Left colon (tissue), 2 donors: ENCODE data around the gene HAO1. TPM values are rescaled to one million over a fixed set of nuclear protein-coding genes. Genes with fewer than 3 reads are reported as not detected.
"Not testable (repeated sequence)": the region's sequence is repeated elsewhere in the genome, so short reads cannot be mapped to it uniquely, and the experiment has no call there.

Experiments
- ATAC-seq: fragments of 200-7000 bp; cut with Tn5 transposase; one replicate; pipeline ENCODE4 v1.9.1; 2020; ENCODE audit warnings: mild to moderate bottlenecking, moderate library complexity
- DNase-seq, 2 donors: peaks; one replicate each; pipeline ENCODE4 v3.0.0-alpha.2; 2020
- intact Hi-C, 2 donors: fragments of 100-400 bp; cut with DNase I in 1 of 2; cut with micrococcal nuclease in 1 of 2; formaldehyde crosslinking; loops; one replicate each; pipeline versions ENCODE4 v1.11.2 to v1.14.0; 2022; cut with DNase I, micrococcal nuclease
- total RNA-seq, 2 donors: library from RNA; stranded (reverse); fragmentation: NEBNext Ultra II Directional; extraction: Animal tissue kit (Norgen Biotek cat#: 25700); gene quantifications; one replicate each; pipeline ENCODE4 v1.2.1, GENCODE V29; 2021
- donor health status: DM: no; HTN: no; CAD: no.
- donor health status: DM: yes; HTN: yes; CAD: no.

The HAO1 gene
- total RNA-seq, 2 donors from 2014 or later, result not detected

DNA sequence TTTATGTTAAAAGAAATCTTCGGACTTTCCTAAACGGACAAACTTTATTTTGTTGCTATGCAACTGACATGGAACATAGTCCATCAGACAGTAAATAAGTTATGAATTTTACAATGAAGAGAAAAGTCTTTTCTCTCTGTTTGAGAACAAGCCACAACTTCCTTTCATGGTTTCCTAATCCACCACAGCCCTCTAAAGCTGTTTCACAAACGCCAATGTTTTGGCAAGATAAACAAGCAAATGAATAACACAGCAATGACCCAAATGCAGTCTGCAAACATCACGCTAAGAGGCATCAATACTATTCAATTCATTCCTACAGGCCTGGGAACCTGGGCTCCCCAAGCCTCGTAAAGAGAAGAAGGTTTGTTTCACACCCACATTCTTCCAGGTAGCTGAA, 60.4 kb downstream of the HAO1 start:
- intact Hi-C loops, result no loop called here
- ATAC-seq (no peak), DNase-seq (no peak)

DNA sequence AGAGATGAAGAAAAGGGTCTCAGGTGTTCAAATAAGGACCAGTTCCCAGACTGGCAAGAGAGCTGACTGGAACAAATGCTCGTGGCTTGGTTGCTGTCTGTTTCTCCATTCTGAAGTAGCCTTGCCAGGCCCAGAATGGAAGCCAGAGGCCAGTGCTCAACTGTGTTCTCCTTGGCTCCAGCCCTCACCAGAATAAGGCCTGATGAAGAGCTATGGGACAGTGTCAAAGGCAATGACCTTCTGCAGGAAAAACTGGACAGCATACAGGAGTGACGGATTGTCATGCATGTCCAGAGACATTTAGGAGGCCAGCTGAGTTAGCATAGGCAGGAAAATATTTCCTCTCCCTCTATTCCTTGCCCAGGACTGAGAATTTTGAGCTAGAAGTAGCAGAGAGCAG, 72.2 kb downstream of the HAO1 start:
- intact Hi-C loops, result loop anchor here in 1 of 2 donors (10.0 kb wide), 1 partner anchor 1033 kb away; no protein-coding TSS in a partner anchor
- no peak for ATAC-seq
- no peak for DNase-seq

DNA sequence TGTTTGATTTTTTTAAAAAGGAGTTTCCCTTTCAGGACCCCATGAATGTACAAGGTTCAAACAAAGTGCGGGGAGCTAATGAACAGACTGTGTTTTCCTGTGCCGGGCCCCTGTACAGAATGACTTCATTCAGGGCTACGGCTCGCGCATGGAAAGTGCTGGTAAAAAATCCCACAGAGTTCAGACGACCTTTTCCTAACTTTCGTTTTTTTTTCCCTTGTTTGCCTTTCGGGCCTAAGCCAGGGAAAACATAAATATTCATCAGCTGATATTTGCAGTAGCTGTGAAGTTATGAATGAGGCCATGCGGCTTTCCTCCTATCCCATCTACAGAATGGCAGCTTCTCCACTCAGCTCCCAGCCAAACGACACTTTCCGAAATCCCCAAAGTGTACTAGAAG, 74.0 kb downstream of the HAO1 start:
- ATAC-seq (no peak), DNase-seq (no peak)
- intact Hi-C loops, result loop anchor here in 1 of 2 donors (10.0 kb wide), 1 partner anchor 1031 kb away; no protein-coding TSS in a partner anchor

DNA sequence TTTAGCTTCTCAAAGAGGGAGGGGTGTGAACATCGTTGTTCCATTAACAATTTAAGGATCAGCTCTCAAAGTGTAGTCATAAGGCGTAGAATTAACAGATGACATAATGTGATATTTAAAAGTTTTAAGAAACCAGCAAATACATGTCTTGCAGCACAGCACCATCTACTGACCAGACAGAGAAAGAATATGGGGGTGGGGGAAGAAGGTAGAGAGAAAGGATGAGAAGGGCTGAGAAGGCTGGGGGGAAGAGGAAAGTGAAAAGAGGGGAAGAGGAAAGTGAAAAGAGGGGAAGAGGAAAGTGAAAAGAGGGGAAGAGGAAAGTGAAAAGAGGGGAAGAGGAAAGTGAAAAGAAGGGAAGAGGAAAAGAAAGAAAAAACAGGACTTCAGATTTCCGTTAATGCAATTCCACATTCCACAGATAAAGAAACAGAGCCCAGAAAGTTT, 80.9 kb downstream of the HAO1 start:
- DNase-seq (no peak), ATAC-seq (no peak)
- intact Hi-C loops, result no loop called here

DNA sequence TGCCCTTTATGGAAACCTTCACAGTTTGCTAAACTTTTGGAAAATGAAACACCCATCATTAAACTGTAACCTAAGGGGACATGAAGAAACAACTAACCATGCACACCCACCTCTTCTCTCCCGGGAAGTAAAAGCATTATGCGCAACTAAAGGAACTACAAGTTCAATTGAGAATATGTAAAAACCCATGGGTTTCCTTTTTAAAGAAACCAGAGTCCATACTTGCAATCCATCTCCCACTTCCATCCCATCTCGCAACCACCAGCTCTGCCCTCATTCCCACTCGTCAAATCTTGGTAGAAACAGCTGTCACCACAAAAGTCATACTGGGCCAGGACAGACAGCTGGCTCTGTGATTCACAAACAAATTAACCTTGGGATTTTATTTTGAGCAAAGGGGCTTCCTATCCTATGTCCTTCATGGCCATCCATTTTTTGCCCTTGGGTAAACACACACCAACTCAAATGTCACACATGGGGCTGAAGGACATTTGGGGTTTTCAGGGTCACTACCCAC, 81.5 kb downstream of the HAO1 start:
- ATAC-seq, result no peak
- intact Hi-C loops, result no loop called here
- DNase-seq, result no peak

DNA sequence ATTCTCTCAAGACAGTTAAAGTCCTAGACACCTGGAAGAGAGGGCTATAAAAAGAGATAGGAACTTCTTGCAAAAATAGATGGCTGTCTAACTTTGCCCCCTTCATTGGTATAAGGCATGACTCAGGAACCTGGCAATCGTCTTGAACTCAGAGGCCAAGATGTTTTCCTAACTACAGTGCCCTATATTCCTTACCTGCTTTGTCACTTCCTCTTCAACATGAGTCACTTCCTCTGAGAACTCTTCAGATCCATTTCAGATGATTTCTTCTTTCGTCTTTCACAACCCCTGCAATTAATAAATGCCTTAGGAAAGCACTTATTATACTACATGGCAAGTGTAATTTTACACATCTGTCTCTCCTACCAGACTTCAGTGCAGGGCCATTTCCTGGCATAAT, 83.5 kb downstream of the HAO1 start:
- intact Hi-C loops, result no loop called here
- DNase-seq (no peak), ATAC-seq (no peak)

DNA sequence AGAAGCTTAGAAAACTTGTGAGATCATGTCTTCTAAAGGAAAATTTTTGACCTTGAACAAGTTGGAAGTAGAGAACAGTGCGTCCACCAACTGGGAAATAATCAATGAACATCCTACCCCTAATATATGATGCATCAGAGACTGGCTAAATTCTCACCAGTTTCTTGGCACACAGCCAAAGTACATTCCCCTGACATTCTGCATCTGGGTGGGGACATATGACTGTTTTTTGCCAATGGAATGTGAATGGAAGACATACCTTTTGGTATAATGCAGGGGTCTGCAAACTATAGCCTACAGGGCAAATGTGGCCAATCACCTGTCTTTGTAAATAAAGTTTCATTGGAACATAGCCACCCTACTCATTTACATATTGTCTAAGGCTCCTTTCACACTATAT, 84.7 kb downstream of the HAO1 start:
- ATAC-seq (no peak), DNase-seq (no peak)
- intact Hi-C loops, result no loop called here

DNA sequence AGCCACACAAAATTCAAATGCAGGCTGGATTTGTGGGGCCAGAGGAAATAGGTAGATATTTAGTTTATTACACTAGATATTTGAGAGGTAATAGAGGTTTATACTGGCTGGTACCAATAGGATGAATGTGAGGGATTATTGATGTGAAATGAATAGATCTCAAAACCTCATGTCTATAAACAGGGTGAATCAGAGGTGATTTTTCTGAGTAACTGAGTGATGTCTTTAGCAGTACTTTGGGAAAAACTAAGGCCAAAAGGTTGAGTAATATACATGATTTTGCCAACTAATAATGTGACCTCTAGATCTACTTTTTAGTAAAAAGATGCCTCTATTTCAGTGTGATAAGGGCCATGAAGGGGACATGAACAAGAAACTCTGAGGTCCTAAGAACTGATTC, 86.8 kb downstream of the HAO1 start:
- no peak for ATAC-seq
- no peak for DNase-seq
- intact Hi-C loops, result no loop called here

DNA sequence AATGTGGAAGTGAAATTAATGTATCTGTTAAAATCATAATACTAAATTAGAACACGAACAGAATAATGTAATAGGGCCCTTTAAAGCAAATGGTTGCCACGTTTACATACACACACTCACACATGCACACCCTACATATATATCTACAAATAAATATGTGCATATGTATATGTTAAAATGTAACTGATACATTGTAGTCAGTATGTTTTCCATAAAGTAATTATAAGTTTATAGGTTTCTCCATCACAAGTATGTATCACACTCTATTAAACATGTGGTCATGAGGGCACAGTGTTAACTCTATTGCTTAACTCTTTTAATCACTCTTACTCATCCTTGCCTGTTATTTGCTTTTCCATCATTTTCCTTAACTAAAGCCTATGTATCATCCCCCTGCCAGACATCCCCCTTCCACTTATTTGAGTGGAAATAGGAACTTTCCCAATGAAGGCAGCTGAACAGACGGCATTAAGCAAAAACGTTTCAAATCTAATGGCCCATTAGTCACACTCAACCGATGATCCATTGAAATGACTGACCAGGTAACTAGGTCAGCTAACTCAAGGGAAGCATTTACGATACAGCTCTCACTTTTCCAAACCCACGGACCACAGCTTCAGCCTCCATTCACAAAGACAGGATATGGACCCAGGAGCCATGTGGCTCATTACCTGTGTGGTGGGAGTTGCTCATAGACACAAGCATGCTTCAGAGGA, 89.3 kb downstream of the HAO1 start:
- ATAC-seq, result no peak
- no peak for DNase-seq
- intact Hi-C loops, result no loop called here

DNA sequence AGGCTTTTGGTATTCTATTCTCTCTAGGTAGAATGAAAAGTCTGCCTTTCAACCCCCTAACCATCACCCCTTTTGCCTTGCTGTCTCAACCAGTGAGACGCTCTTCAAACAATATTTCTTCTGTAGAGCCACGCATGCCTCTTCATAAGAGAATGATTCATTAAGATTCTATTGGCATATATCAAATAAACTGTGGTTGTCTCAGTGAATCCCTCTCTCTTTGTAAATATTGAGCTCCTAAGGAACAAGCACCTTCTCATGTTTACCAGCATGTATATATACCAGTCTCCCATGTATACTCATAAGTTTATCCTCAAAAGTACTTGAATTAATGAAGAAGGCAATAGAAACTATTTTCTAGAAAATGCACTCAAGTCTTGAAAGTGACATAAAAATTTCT, 90.6 kb downstream of the HAO1 start:
- ATAC-seq (no peak), DNase-seq (no peak)
- intact Hi-C loops, result no loop called here

DNA sequence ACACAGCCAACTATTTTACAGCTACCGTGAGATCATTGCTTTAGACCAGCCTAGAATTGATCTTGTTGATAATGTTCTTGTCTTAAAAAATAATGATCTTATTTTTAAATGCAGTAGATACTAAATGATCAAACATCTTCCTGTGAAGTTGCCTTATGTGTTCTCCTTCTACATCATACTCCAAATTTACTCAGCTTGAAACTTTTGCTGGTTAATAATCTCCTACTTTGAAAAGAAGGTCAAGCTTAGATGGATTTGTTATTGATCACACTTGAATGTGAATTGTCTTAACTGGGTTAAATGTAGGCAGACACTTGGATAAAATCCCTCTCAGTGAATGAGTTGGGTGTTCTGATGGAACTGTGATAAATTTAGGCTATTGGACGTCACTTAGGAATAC, 91.9 kb downstream of the HAO1 start:
- DNase-seq (no peak), ATAC-seq (no peak)
- intact Hi-C loops, result no loop called here

DNA sequence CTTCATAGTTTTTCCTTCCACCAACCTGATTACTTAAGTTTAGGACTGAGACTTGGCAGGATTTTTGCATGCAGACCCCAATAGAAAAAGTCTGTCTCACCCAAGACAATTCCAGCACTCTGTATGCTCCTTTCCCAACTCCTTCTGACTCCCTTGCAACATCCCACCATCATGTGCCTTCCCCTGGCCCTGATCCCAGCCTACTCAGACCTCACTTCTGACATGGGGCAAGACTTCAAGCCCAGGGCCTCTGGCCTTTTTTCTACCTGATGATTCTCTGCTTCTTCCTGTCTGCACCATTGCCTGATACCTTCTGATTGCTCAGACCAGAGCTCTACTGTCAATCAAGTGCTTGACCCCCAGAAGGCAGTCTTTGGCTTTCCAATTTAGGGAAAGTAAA, 96.6 kb downstream of the HAO1 start:
- intact Hi-C loops, result no loop called here
- ATAC-seq, result no peak
- DNase-seq, result no peak

DNA sequence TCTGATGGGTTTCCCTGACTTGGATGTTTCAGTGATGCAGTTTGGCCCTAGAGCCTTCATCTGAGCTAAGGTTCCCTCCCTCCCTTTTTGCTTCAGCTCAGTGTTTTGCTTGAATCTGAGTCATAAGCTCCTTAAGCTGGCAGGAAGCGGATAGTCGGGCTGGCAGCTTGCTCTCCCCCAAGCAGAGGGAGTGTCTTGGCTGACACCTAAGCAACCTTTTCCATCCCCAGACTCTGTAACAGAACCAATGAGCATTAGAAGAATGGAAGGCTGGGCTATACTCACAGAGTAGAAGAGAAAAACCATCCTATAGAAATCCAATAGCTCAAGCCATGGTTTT, 98.3 kb downstream of the HAO1 start:
- ATAC-seq (no peak), DNase-seq (peak in 1 of 2 donors; percentile 26)
- intact Hi-C loops, result no loop called here

DNA sequence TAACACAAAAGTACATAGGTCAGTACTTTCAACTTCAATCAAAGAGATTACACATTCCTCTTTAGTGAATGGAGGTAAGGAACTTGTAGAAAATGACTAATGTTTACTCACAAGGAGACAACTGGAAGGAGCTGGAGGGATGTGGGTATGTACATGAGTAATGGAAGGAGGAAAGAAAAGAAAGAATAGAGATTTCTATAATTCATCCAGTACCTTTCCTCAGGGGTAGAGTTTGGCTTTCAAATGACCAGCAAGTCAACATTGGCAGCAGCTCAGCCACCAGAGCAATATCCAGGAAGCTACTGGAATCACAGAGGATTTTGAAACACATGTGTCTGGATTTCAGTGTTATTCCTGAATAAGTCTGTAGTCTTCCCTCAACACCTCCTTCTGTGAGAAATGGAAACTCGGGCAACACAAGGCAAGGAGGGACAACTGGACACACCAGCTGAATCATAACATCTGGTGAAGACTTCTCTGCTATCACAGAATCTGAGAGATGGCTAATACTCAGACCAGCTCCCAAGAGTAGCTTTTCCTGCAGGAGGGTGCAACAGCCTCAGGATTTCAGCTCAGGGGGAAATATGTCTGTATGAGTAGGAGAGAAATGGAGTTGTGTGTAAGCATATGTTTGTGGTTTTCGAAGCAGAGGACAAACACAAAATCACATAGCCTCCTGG, 98.8 kb downstream of the HAO1 start:
- intact Hi-C loops, result no loop called here
- DNase-seq, result no peak
- no peak for ATAC-seq

DNA sequence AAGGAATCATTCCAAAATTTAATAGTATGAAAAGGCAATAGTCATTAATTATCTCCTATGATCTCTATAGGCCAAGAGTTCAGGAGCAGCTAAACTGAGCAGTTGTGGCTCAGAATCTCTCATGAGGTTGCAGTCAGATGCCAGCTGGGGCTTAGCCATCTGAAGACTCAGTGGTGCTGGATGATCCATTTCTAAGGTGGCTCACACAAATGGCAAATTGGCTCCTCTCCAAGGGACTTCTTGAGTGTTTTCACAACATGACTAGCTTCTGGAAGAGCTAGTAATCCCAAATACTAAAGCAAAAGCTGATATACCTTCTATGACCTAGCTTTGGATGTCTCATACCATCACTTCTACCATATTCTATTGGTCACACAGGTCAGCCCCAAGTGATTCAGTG, 104.2 kb downstream of the HAO1 start:
- intact Hi-C loops, result no loop called here
- ATAC-seq (no peak), DNase-seq (no peak)

DNA sequence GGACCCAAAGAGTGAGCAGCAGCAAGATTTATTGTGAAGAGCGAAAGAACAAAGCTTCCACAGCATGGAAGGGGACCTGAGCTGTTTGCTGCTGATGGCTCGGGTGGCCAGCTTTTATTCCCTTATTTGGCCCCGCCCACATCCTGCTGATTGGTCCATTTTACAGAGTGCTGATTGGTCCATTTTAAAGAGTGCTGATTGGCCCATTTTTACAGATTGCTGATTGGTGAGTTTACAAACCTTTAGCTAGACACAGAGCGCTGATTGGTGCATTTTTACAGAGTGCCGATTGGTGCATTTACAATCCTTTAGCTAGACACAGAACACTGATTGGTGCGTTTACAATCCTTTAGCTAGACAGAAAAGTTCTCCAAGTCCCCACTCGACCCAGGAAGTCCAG, 105.8 kb downstream of the HAO1 start:
- DNase-seq, intact Hi-C loops, ATAC-seq: not testable (repeated sequence)

Other genes with a start within 250 kb of the HAO1 start
- 10 to 100 TPM; 26.0 to 26.6 TPM for gene TMX4, start 79.3 kb upstream of the HAO1 start, total RNA-seq
- 10 to 100 TPM in 1 of 2 donors, 1 to 10 TPM in 1; 8.5 to 10.9 TPM for gene PLCB1, start 191.8 kb upstream of the HAO1 start, total RNA-seq